Omental fat pad (tissue), 4 donors: ENCODE data around the gene FOXO3B. TPM values are rescaled to one million over a fixed set of nuclear protein-coding genes. Genes with fewer than 3 reads are reported as not detected.
"Not testable (repeated sequence)": the region's sequence is repeated elsewhere in the genome, so short reads cannot be mapped to it uniquely, and the experiment has no call there.

ENCODE experiments used
- ATAC-seq: fragments of 150-250 bp; one replicate; pipeline ENCODE4 v1.9.1; 2016; ENCODE audit warnings: mild to moderate bottlenecking, moderate library complexity; ENCODE audit not compliant: low FRiP score
- DNase-seq: peaks from one replicate; pipeline ENCODE4 v3.0.0-alpha.2; 2019; ENCODE audit warnings: low spot score
- total RNA-seq, 4 donors: library from RNA; depleted of rRNA; stranded (reverse); fragments of >200 nt; gene quantifications; one replicate each; pipeline ENCODE4 v1.1.0, GENCODE V29; 2016

The FOXO3B gene
- total RNA-seq = 1 to 10 TPM; 6.4 to 7.8 (median 7.0) TPM

DNA sequence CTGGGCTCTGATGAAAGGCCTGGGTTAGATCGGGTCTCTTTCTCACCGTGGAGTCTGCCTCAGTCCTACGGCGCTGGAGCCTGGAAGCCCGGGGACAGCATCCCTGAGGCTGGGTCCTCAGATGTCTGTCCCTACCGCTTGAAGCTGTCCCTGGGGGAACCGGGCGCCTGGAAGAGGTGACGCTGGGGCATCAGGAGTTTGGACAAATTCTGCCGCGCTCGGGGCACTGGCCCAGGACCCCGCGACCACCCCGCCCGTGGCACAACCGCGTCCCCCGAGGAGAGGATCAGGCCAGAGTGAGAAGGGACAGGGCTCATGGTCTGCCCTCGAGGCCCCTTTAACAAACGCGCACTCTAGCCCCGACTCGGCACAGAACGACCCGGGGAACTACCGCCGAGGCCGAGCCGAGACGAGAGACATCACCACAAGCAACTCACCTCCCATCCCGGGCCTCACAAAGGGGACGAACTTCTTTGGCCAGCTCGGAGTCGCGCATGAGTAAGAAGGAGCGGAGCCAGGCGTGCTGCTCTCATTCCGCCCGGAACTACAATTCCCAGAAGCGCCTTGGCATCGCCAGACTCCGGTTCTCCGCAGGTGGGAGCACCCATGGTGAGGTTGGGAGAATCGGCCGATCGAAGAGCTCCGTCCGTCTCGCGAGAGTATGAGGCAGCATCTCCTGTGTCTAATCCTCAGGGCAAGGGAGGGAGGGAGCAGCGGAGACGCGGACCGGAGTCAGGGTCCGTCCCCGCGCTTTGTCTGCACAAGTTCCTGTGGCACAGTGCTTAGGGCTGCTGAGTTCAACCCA, at the start of gene FOXO3B:
TSS of gene FOXO3B (minus strand) at position 548 of the 805 bp plus-strand sequence. CDS start 663 bp downstream, outside the sequence.
- peak; percentile 47 for DNase-seq

DNA sequence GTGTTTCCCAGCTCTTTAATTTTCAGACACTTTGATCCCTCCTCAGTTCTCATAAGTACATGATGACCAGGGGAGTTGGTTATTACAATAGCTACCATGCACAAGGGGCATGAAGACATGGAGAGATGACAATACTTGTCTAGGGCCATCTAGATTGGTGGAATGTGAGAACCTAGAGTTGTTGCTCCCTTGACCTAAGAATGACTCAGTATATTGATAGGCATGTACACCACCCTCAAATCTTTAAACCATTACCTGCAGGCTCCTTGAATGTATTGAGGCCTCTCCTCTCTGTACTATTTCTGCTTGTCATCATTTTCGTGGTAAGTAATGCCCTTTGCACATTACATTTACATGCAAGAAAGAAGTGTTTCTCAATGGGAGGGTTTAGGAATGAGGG, 41.4 kb upstream of the FOXO3B start:
- not testable (repeated sequence) for ATAC-seq, DNase-seq

More for the DNA sequence above, at the start of gene FOXO3B:
- ATAC-seq = peak; percentile 97

DNA sequence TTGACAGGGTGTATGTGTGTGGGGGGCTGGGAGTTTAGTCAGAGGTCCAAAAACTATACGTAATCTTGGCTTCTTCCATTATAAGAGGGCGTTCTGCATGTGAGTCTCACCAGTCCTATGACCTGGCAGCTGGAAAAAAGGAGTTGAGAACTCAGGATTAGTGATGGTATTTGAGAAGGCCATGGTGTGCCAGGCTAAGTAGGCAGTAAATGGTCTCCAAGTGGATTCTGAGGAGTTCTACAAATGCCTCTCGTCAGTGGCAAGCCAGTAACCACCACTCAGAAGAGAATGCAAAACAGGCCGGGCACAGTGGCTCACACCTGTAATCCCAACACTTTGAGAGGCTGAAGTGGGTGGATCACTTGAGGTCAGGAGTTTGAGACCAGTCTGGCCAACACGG, 40.5 kb upstream of the FOXO3B start:
- ATAC-seq, DNase-seq: not testable (repeated sequence)

DNA sequence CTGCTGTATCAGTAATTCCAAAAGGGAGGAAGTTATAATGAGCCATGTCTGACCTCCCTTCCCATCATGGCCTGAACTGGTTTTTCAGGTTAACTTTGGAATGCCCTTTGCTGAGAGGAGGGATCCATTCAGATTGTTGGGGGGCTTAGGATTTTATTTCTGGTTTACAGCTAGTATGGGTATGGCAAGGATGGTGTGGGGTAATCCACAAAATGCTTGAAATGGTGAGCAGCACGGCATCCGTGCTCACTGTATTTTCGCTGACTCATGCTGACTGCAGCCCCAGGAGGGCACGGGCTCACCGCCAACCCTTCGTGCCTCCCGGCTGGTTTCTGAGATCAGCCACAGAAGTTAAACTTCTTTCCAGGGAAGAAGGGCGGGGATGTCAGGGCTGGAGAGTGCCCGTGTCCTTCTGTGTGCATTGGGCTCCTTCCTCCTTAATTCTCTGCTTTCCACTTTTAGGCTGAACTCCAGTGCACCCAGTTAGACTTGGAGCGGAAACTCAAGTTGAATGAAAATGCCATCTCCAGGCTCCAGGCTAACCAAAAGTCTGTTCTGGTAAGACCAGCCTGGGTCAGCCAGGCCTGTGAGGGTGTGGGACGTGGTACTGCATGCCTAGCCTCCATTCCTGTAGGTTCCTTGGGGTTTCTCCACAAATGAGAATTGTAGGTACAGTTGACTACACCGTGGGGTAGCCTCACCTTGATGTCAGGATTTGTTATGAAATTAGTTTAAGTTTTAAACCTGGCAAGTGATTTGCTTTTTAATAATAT, 39.8 kb upstream of the FOXO3B start:
- not testable (repeated sequence) for DNase-seq
- peak; percentile 92 for ATAC-seq

DNA sequence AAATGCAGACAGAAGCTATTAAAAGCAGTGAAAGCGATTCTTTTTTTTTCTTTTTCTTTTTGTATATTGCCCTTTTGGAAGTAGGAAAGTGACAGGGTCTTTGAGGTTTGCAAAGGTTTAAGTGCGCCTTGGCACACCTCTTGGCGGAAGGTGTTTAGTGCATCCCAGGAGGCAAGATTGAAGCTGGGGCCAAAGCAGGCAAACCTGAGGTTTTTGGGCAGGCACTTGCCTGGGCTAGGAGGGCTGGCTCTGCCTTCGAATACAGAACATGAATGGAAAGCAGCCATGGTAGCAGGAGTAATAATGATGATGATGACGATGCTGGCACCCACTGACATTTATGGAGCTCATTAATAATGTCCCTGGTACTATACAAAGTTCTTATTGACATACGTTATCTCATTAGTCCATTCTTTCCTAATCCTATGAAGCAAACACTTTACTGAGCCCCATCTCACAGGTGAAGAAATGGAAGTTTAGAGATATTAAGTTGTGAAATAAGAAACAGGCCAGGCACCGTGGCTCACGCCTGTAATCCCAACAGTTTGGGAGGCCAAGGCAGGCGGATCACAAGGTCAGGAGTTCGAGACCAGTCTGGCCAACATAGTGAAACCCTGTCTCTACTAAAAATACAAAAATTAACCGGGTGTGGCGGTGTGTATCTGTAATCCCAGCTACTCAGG, 37.5 kb upstream of the FOXO3B start:
- not testable (repeated sequence) for DNase-seq, ATAC-seq

DNA sequence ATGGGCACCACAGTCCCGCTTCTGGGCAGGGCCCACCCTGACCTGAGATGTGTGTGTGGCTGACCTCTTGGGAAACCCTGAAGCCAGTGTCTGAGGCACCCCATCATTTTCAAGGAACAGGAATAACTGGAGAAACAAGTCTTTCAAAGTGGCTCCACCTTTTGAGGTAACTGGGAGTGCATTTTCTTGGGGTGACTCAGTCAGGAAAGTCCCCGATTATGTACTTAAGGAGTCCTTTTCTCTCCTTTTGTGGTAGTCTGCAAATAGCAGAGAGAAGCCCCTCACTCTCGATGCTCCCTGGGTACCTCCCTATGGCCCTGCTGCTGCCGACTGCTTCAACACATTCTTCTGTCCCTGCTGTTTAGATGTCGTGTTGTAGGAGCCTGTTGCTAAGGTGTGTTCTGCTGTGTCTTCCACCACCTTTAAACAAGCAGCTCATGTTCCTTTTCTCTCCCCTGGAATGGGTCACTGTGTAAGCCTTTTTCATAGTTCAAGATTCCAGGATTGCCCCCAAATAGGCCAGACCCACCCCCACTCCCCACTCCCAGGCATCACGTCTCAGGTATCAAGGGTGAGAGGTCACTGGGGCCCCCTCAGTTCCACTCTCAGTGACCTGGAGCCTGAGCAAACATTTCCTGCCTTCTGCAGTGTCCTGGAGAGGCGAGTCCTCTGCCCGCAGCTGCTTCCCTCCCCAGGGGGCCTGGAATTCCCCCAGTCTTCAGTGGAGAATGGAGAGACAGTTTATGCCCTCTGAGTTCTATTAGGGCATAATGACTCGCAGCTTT, 36.7 kb upstream of the FOXO3B start:
- ATAC-seq = peak; percentile 14
- not testable (repeated sequence) for DNase-seq

DNA sequence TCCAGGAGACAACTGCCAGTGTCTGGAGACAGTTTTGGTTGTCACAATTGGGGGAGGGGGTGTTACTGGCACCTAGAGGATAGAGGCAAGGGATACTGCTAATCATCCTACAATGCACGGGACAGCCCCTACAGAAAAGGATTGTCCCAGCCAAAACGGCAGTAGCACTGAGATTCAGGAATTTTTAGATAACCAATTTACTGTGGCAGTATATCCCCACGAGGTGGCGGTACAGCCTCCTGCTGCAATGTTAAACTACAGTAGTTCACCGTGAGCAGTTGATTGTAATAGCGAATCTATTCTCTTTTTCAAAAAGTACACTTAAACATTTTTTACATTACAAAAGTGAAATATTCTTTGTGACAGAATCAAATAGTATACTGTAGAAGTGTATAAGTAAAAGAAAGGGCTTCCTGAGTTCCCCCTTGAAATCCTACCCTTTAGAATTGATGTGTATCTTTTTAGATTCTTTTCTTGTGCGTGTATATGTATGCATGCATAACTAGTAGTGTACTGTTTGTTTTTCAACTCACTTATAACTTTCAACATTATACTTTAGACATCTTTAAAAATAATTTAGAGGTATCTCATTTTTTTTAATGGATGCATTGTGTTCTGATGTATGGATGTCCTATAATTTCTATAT, 30.4 kb upstream of the FOXO3B start:
- not testable (repeated sequence) for ATAC-seq
- DNase-seq = peak; percentile 34

DNA sequence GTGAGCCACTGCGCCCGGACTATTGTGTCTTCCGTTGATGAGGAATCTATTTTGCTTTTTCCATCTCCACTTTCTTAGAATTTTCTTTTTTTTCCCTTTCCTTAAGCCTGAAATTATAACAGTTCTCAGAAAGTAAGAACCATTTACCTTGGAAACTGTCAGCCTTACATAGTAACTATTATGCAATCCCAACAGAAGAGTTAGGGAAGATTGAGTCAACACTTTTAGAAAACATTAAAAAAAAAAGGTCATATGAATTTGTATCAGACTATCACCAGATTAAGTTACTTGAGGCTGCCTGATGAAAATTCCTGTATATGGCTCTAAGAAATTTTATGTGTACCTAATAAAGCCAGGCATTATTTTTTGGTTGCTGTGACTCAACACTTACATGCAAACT, 26.1 kb upstream of the FOXO3B start:
- peak; percentile 64 for ATAC-seq

DNA sequence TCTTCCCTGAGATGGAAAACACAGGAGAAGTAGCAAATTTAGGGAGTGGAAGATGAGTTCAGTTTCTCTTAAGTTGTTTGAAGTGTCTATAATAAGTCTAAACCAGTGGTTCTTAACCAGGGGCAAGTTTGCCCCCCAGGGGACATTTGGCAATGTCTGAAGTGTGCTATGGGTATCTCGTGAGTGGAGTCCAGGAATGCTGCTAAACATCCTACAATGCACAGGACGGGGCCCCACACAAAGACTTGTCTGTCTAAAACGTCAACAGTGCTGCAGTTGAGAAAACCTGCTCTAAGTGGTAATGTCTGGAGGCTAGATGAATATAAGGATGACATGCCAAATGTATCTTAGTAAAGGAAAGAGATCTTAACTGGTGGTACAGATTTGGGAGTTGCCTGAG, 23.8 kb upstream of the FOXO3B start:
- not testable (repeated sequence) for DNase-seq, ATAC-seq

More for the DNA sequence above, 26.1 kb upstream of the FOXO3B start:
- not testable (repeated sequence) for DNase-seq

DNA sequence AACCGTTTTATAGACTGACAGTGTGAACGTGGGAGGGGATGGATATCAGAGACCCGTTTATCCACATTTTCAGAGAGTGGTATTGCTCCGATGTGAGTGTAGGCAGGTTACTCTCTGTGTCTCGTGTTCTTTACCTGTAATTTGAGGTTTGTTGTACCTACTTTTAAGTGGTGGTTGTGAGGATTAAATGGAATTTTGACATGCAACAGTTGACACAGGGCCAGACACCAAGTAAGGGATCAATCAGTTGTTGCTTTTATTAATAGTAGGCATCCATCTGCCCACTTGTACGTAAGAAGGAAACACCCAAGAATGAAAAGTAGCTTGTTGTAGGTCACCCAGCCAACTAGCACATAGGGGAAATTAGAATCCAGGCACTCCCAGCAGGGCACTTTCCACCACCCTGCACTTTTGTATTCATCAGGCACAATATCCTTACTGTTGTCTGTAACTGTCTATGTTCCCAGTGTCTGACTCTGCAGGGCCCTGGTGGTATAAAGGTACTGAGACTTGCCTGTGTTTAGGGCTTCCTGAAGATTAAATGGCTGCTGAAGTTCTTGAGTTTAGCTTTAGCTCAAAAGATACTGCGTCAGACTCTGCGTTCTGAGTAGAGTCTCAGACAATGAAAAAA, 16.5 kb upstream of the FOXO3B start:
- DNase-seq, ATAC-seq: not testable (repeated sequence)

DNA sequence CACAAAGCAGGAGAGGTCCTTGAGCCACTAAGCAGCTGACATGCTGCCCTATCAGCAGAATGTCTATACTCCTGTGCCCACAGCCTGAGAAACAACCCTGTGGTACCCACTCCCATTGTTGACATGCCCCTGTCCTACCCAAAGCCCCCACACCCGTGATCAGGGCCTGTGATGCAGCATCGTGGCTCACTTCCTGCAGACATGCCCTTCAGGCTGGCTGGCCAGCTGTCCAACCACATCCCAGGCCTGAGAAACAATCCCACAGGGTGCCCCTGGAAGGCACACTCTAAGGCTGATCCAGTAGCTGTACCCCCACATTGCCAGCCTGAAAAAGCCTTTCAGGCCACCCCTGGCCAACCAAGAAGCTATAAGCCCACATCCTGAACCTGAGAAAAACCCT, 13.0 kb upstream of the FOXO3B start:
- not testable (repeated sequence) for DNase-seq, ATAC-seq

DNA sequence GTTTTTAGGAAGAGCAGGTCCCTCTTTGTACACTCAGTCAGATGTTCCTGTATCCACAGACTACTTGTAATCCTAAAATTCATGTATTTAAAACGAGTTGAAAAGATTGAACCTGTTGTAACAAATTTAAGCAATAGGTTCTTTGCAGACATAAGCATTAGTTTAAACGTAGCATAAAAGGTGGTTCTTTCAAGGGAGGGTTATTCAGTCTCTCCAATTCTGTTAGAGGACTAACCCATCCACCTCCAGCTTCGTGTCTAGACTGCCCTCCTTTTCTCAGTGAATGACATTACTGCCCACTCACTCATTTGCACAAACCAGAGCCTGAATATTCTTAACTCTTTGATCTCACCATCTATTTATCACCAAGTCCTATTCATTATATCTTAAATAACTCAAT, 554 bp upstream of the FOXO3B start:
- not testable (repeated sequence) for DNase-seq, ATAC-seq

DNA sequence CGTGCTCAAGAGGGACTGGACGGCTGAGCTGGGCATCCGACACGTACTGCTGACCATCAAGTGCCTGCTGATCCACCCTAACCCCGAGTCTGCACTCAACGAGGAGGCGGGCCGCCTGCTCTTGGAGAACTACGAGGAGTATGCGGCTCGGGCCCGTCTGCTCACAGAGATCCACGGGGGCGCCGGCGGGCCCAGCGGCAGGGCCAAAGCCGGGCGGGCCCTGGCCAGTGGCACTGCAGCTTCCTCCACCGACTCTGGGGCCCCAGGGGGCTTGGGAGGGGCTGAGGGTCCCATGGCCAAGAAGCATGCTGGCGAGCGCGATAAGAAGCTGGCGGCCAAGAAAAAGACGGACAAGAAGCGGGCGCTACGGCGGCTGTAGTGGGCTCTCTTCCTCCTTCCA, 4.7 kb downstream of the FOXO3B start:
- DNase-seq, ATAC-seq: not testable (repeated sequence)

DNA sequence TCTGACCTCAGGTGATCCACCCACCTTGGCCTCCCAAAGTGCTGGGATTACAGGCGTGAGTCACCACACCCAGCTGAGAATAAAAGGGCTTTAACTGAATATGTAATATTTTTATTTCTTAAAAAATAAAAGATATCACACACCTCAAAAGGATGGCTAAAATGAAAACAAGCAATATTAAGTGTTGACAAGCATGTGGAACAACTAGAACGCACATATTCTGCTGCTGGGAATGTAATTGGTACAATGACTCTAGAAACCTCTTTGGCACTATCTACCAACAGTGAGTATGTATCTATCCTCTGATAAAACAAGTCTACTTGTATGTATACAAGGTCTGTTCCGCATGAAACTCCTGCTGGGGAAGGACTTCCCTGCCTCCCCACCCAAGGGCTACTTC, 5.2 kb downstream of the FOXO3B start:
- DNase-seq, ATAC-seq: not testable (repeated sequence)

DNA sequence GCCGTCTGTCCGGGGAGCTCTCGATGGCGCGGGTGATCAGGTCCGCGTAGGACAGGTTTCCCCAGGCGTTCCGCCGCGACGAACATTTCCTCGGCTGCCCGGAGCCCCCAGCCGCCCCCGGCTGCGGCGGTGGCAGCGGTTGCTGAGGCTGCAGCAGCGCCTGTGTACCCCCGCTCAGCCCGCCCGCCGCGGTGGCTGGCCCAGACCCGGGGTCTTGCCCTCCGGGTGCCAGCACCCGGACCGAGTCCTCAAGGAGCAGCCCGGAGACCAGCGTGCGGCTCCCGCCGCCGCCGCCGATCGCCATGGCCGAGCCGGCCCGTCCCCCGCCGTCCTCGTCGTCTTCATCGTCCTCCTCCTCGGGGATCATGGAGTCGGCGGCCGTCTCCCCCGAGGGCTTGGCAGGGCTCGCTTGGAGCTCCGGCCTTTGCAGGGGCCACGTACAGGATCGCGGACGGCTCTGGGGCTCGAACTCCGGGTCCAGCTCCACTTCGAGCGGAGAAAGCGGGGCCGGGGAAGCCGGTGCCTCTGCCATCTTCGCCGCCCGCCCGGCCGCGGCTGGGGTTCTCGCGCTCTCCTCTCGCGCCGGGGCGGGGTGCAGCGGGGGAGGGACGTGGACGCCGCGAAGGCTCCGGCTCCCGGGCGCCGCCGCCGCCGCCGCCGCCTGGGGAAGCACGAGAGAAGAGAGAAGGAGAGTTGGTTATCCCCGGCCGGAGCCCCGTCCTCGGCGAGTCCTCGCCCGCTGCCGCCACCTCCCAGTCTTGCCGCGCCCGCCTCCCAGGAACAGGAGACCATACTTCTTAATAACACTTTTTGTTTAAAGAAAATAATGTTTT, 9.5 kb downstream of the FOXO3B start:
- not testable (repeated sequence) for DNase-seq, ATAC-seq

DNA sequence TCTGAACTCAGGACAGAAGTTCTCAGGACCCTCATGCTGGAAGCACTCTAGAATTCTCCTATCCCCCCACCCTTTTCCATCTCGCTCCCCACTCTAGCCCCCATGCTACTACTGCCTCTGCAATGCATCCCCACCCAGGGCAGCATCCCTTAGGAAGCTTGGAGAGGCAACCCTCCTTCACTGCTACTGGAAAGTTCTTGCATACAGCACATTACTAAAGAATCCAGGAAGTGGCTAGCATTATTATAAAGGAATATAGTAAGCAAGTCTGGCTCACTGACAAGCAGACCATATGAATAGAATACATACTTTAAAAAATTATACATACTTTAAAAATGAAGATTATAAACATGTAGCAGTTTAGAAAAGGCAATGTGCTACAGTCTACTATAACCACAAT, 13.5 kb downstream of the FOXO3B start:
- DNase-seq, ATAC-seq: not testable (repeated sequence)

DNA sequence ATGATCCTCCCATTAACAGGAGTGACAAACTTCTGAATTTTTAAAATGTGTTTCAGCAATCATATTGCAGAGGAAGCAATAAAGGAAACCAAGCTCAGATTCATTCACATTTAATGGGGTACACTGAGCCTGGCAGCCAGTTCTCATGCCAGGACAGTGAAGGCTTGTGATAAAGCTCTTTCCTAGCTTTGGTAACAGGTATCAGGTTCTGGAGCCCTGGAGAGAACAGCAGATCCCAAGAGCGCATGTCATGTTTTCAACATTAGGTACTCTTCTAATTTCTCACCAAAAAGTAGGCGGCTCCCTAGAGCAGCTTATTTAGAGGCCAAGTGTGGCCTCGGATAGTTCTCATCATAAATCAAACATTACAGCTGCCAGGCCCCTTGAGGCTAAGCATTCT, 14.6 kb downstream of the FOXO3B start:
- not testable (repeated sequence) for DNase-seq, ATAC-seq
